SK-N-SH treated with all-trans-retinoic acid at 6 μM for 48 hours (cell line): Measurements from ENCODE around the gene GALNT17.
"Not testable (repeated sequence)": the region's sequence is repeated elsewhere in the genome, so short reads cannot be mapped to it uniquely, and the experiment has no call there.

ENCODE experiments used
- ATAC-seq: fragments of 200-7000 bp; cut with Tn5 transposase; 3 replicates; pipeline ENCODE4 v1.9.1; 2020; ENCODE audit warnings: mild to moderate bottlenecking, moderate library complexity
- ARNTL ChIP-seq: fragments of 450-650 bp; formaldehyde crosslinking; IDR thresholded peaks from 2 replicates; pipeline ENCODE4 v1.5.0; 2020; ENCODE audit warnings: low read depth, mild to moderate bottlenecking, moderate library complexity, borderline replicate concordance
- BACH2 ChIP-seq: fragments of 250-450 bp; sonication (Bioruptor Pico); IDR thresholded peaks from 2 replicates; pipeline ENCODE4 v1.9.0; 2021; ENCODE audit warnings: mild to moderate bottlenecking, borderline replicate concordance
- CSDC2 ChIP-seq: fragments of 250-450 bp; sonication (Bioruptor Pico); IDR thresholded peaks from 2 replicates; pipeline ENCODE4 v1.5.0; 2020; ENCODE audit warnings: mild to moderate bottlenecking, moderate library complexity
- ESRRG ChIP-seq: fragments of 250-450 bp; sonication (Bioruptor Pico); IDR thresholded peaks from 2 replicates; pipeline ENCODE4 v1.6.1; 2021; ENCODE audit warnings: mild to moderate bottlenecking
- GLIS3 ChIP-seq: fragments of 250-450 bp; sonication (Bioruptor Pico); IDR thresholded peaks from 2 replicates; pipeline ENCODE4 v1.5.0; 2020; ENCODE audit warnings: mild to moderate bottlenecking, moderate library complexity
- ISL1 ChIP-seq: fragments of 250-450 bp; sonication (Bioruptor Pico); IDR thresholded peaks from 2 replicates; pipeline ENCODE4 v2.1.2; 2022; ENCODE audit warnings: mild to moderate bottlenecking, moderate library complexity
- OSR1 ChIP-seq: fragments of 250-450 bp; sonication (Bioruptor Pico); IDR thresholded peaks from 2 replicates; pipeline ENCODE4 v1.8.0; 2022; ENCODE audit warnings: moderate library complexity, mild to moderate bottlenecking, inconsistent platforms
- PPARA ChIP-seq: fragments of 250-450 bp; sonication (Bioruptor Pico); IDR thresholded peaks from 2 replicates; pipeline ENCODE4 v1.5.0; 2020; ENCODE audit warnings: mild to moderate bottlenecking, borderline replicate concordance
- RARB ChIP-seq: fragments of 250-450 bp; sonication (Bioruptor Pico); IDR thresholded peaks from 2 replicates; pipeline ENCODE4 v1.8.0; 2021; ENCODE audit warnings: mild to moderate bottlenecking, moderate library complexity
- SNAI2 ChIP-seq: fragments of 250-450 bp; sonication (Bioruptor Pico); IDR thresholded peaks from 2 replicates; pipeline ENCODE4 v1.5.0; 2020; ENCODE audit warnings: mild to moderate bottlenecking, moderate library complexity
- TCF4 ChIP-seq: fragments of 250-450 bp; sonication (Bioruptor Pico); IDR thresholded peaks from 2 replicates; pipeline ENCODE4 v1.8.0; 2021; ENCODE audit warnings: mild to moderate bottlenecking, moderate library complexity, borderline replicate concordance
- TOX ChIP-seq: fragments of 250-450 bp; sonication (Bioruptor Pico); IDR thresholded peaks from 2 replicates; pipeline ENCODE4 v1.8.0; 2021; ENCODE audit warnings: mild to moderate bottlenecking, moderate library complexity, borderline replicate concordance
- ZC3H10 ChIP-seq: fragments of 250-450 bp; sonication (Bioruptor Pico); IDR thresholded peaks from 2 replicates; pipeline ENCODE4 v1.5.1; 2021; ENCODE audit warnings: mild to moderate bottlenecking, moderate library complexity
- ZFP3 ChIP-seq: fragments of 250-450 bp; sonication (Bioruptor Pico); IDR thresholded peaks from 2 replicates; pipeline ENCODE4 v1.5.0; 2020; ENCODE audit warnings: mild to moderate bottlenecking, moderate library complexity
- ZFP30 ChIP-seq: fragments of 450-650 bp; formaldehyde crosslinking; IDR thresholded peaks from 2 replicates; pipeline ENCODE4 v1.5.0; 2022; ENCODE audit warnings: mild to moderate bottlenecking, moderate library complexity
- ZNF565 ChIP-seq: fragments of 450-650 bp; formaldehyde crosslinking; conservative IDR thresholded peaks from 2 replicates; pipeline ENCODE4 v1.5.0; 2020; ENCODE audit warnings: low read depth, mild to moderate bottlenecking, moderate library complexity
- ZNF70 ChIP-seq: fragments of 450-650 bp; formaldehyde crosslinking; IDR thresholded peaks from 2 replicates; pipeline ENCODE4 v1.5.0; 2020; ENCODE audit warnings: mild to moderate bottlenecking, moderate library complexity
- ZNF8 ChIP-seq: fragments of 450-650 bp; formaldehyde crosslinking; IDR thresholded peaks from 2 replicates; pipeline ENCODE4 v1.5.0; 2020; ENCODE audit warnings: mild to moderate bottlenecking, moderate library complexity
- TF ChIP-seq, protein P1 (sequence below): fragments of 250-450 bp; sonication (Bioruptor Pico); IDR thresholded peaks from 2 replicates; pipeline ENCODE4 v1.8.0; 2021; ENCODE audit warnings: low read depth, mild to moderate bottlenecking, moderate library complexity, borderline replicate concordance
- TF ChIP-seq, protein P2 (sequence below): fragments of 250-450 bp; sonication (Bioruptor Pico); IDR thresholded peaks from 2 replicates; pipeline ENCODE4 v1.8.0; 2020; ENCODE audit warnings: mild to moderate bottlenecking, moderate library complexity, borderline replicate concordance
- TF ChIP-seq, protein P3 (sequence below): fragments of 250-450 bp; sonication (Bioruptor Pico); IDR thresholded peaks from 2 replicates; pipeline ENCODE4 v1.5.1; 2021; ENCODE audit warnings: mild to moderate bottlenecking, moderate library complexity
- TF ChIP-seq, protein P4 (sequence below): fragments of 250-450 bp; sonication (Bioruptor Pico); IDR thresholded peaks from 2 replicates; pipeline ENCODE4 v1.5.0; 2020; ENCODE audit warnings: mild to moderate bottlenecking, moderate library complexity
- TF ChIP-seq, protein P5 (sequence below): fragments of 250-450 bp; sonication (Bioruptor Pico); IDR thresholded peaks from 2 replicates; pipeline ENCODE4 v1.5.1; 2020; ENCODE audit warnings: low read depth, mild to moderate bottlenecking, moderate library complexity

GALNT17 gene

DNA sequence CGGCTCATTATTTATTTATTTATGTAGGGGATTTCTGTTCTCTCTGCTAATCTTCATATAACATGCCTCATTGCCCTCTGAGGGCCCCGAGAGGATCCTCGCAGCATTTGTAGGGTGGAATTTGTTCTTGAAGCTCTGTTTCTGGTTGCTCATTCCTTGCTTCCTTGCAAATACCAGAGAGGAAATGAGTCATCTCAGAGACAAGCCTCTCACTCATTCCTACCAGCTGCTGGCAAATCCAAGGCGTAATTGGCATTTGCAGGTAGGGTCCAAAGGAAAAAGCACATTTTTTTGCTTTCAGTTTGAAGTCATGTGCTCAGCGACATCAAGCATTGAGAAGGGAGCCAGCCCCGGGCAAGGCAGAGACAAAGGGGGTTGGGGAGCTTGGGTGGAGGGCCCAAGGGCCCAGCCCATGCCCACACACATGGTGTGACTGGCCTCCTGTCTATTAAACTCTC lies 501.6 kb downstream of the GALNT17 start:
- TF ChIP-seq ESRRG (CRISPR knock-in tag) (no peak), OSR1 (no peak), RARB (CRISPR knock-in tag) (no peak), ZNF70 (no peak), PPARA (no peak), ZNF8 (CRISPR knock-in tag) (no peak), TCF4 (CRISPR knock-in tag) (no peak), ZFP3 (CRISPR knock-in tag) (no peak), GLIS3 (CRISPR knock-in tag) (no peak), TOX (CRISPR knock-in tag) (no peak), ZC3H10 (CRISPR knock-in tag) (no peak), ZFP30 (CRISPR knock-in tag) (no peak), SNAI2 (CRISPR knock-in tag) (no peak), CSDC2 (CRISPR knock-in tag) (no peak), ARNTL (CRISPR knock-in tag) (no peak), ZNF565 (CRISPR knock-in tag) (no peak)
- TF ChIP-seq, protein P1, sequence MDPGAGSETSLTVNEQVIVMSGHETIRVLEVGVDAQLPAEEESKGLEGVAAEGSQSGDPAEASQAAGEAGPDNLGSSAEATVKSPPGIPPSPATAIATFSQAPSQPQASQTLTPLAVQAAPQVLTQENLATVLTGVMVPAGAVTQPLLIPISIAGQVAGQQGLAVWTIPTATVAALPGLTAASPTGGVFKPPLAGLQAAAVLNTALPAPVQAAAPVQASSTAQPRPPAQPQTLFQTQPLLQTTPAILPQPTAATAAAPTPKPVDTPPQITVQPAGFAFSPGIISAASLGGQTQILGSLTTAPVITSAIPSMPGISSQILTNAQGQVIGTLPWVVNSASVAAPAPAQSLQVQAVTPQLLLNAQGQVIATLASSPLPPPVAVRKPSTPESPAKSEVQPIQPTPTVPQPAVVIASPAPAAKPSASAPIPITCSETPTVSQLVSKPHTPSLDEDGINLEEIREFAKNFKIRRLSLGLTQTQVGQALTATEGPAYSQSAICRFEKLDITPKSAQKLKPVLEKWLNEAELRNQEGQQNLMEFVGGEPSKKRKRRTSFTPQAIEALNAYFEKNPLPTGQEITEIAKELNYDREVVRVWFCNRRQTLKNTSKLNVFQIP: no peak
- TF ChIP-seq, protein P2, sequence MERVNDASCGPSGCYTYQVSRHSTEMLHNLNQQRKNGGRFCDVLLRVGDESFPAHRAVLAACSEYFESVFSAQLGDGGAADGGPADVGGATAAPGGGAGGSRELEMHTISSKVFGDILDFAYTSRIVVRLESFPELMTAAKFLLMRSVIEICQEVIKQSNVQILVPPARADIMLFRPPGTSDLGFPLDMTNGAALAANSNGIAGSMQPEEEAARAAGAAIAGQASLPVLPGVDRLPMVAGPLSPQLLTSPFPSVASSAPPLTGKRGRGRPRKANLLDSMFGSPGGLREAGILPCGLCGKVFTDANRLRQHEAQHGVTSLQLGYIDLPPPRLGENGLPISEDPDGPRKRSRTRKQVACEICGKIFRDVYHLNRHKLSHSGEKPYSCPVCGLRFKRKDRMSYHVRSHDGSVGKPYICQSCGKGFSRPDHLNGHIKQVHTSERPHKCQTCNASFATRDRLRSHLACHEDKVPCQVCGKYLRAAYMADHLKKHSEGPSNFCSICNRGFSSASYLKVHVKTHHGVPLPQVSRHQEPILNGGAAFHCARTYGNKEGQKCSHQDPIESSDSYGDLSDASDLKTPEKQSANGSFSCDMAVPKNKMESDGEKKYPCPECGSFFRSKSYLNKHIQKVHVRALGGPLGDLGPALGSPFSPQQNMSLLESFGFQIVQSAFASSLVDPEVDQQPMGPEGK (CRISPR knock-in tag): no peak
- TF ChIP-seq, protein P3, sequence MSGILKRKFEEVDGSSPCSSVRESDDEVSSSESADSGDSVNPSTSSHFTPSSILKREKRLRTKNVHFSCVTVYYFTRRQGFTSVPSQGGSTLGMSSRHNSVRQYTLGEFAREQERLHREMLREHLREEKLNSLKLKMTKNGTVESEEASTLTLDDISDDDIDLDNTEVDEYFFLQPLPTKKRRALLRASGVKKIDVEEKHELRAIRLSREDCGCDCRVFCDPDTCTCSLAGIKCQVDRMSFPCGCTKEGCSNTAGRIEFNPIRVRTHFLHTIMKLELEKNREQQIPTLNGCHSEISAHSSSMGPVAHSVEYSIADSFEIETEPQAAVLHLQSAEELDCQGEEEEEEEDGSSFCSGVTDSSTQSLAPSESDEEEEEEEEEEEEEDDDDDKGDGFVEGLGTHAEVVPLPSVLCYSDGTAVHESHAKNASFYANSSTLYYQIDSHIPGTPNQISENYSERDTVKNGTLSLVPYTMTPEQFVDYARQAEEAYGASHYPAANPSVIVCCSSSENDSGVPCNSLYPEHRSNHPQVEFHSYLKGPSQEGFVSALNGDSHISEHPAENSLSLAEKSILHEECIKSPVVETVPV (CRISPR knock-in tag): no peak
- no peak for ATAC-seq

DNA sequence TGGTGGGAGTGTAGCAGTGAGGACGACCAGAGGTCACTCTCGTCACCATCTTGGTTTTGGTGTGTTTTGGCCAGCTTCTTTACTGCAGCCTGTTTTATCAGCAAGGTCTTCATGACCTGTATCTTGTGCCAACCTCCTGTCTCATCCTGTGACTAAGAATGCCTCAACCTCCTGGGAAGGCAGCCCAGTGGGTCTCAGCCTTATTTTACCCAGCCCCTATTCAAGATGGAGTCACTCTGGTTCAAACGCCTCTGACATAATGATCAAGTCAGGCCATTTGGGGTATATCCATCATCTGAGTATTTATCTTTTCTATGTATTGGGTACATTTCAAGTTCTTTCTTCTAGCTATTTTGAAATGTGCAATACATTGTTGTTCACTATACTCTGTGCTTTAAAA lies 503.9 kb downstream of the GALNT17 start:
- not testable (repeated sequence) for ATAC-seq

DNA sequence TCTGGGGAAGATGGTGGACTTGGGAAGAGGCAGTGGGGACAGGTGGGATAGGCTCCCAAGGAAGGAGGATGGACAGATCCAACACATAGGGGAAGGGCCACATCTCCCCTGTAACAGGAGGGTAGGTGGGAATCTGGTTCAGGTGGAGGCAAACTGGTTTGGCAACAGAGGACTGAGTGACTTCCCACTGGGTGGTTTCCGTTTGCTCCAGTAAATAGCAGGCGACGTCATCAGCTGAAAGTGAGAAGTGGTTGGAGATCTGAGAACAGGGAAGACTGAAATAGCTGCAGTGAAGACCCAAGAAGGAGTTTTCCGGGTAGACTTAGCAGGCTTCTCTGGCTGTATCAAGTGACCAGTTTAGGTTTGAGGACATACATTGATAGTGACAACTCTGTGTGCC lies 504.4 kb downstream of the GALNT17 start:
- TF ChIP-seq ZC3H10 (CRISPR knock-in tag) (no peak), TOX (CRISPR knock-in tag) (no peak), BACH2 (CRISPR knock-in tag) (no peak), ARNTL (CRISPR knock-in tag) (no peak), CSDC2 (CRISPR knock-in tag) (no peak), OSR1 (no peak), ZNF8 (CRISPR knock-in tag) (no peak), RARB (CRISPR knock-in tag) (no peak), ISL1 (CRISPR knock-in tag) (no peak), ZNF565 (CRISPR knock-in tag) (no peak), ZFP3 (CRISPR knock-in tag) (no peak)
- TF ChIP-seq, protein P4, sequence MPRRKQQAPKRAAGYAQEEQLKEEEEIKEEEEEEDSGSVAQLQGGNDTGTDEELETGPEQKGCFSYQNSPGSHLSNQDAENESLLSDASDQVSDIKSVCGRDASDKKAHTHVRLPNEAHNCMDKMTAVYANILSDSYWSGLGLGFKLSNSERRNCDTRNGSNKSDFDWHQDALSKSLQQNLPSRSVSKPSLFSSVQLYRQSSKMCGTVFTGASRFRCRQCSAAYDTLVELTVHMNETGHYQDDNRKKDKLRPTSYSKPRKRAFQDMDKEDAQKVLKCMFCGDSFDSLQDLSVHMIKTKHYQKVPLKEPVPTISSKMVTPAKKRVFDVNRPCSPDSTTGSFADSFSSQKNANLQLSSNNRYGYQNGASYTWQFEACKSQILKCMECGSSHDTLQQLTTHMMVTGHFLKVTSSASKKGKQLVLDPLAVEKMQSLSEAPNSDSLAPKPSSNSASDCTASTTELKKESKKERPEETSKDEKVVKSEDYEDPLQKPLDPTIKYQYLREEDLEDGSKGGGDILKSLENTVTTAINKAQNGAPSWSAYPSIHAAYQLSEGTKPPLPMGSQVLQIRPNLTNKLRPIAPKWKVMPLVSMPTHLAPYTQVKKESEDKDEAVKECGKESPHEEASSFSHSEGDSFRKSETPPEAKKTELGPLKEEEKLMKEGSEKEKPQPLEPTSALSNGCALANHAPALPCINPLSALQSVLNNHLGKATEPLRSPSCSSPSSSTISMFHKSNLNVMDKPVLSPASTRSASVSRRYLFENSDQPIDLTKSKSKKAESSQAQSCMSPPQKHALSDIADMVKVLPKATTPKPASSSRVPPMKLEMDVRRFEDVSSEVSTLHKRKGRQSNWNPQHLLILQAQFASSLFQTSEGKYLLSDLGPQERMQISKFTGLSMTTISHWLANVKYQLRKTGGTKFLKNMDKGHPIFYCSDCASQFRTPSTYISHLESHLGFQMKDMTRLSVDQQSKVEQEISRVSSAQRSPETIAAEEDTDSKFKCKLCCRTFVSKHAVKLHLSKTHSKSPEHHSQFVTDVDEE (CRISPR knock-in tag): no peak
- TF ChIP-seq, protein P5, sequence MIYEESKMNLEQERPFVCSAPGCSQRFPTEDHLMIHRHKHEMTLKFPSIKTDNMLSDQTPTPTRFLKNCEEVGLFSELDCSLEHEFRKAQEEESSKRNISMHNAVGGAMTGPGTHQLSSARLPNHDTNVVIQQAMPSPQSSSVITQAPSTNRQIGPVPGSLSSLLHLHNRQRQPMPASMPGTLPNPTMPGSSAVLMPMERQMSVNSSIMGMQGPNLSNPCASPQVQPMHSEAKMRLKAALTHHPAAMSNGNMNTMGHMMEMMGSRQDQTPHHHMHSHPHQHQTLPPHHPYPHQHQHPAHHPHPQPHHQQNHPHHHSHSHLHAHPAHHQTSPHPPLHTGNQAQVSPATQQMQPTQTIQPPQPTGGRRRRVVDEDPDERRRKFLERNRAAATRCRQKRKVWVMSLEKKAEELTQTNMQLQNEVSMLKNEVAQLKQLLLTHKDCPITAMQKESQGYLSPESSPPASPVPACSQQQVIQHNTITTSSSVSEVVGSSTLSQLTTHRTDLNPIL: no peak
- TF ChIP-seq, protein P2 (CRISPR knock-in tag): no peak
- TF ChIP-seq, protein P3 (CRISPR knock-in tag): no peak
- TF ChIP-seq, all 23 proteins: peak for 0
- no peak for ATAC-seq
